Measurements from ENCODE around the gene ZNF716. TPM values are rescaled to one million over a fixed set of nuclear protein-coding genes. Genes with fewer than 3 reads are reported as not detected.

Gene ZNF716
- total RNA-seq, 4 donors from 2014 or later = not detected

DNA sequence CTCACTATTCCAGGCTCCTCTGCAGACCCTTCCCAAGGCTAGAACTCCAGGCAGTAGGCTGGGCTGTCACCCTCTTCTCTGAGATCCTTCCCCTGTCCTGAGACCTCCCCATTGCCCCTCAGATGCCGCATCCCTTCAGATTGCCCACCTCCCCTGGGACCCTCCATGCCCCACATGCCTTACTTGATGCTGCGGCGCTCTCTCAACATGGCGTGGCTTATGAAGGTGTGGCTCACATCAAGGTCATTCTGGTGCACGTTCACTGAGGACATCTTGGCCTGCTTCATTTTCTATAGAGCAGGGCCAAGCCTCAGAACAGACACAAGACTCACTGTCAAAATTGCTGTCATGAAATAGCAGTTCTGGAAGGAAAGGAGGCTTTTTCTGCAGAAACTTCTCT lies 34.7 kb upstream of the ZNF716 start:
- Histone ChIP-seq H3K9me3 (peaks cover 0 to 9% (median 1%) of the 10 kb centered on the region in 4 donors), H3K27ac (no peak overlapping the region)
- TF ChIP-seq POLR2A (IDR thresholded peaks at IDR 0.05) = no peak
- TF ChIP-seq, protein P1, sequence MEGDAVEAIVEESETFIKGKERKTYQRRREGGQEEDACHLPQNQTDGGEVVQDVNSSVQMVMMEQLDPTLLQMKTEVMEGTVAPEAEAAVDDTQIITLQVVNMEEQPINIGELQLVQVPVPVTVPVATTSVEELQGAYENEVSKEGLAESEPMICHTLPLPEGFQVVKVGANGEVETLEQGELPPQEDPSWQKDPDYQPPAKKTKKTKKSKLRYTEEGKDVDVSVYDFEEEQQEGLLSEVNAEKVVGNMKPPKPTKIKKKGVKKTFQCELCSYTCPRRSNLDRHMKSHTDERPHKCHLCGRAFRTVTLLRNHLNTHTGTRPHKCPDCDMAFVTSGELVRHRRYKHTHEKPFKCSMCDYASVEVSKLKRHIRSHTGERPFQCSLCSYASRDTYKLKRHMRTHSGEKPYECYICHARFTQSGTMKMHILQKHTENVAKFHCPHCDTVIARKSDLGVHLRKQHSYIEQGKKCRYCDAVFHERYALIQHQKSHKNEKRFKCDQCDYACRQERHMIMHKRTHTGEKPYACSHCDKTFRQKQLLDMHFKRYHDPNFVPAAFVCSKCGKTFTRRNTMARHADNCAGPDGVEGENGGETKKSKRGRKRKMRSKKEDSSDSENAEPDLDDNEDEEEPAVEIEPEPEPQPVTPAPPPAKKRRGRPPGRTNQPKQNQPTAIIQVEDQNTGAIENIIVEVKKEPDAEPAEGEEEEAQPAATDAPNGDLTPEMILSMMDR (IDR thresholded peaks at IDR 0.05) = no peak

DNA sequence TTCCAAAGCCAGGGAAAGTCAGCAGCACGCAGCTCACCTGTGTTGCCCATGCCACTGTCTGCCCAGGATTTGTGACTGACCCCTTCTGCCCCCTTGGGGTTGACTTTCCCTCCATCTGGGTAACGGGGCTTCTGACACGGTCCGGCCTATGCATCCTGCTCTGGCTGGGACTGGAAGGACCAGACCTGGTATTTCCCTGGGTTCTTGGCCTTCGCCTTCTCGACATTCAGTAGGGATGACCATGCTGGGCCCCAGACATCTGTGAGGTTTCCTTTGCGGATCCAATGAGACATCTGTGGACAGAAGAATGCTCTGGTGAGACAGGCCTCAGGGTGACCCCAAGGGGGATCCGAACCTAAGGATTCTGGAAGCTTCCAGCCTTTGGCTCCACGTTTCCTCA lies 34.2 kb upstream of the ZNF716 start:
- no peaks in the 10 kb centered on the region for H3K36me3 ChIP-seq
- no peaks in the 10 kb centered on the region for H3K4me1 ChIP-seq
- no peak for DNase-seq
- no peaks in the 10 kb centered on the region for H3K27me3 ChIP-seq
- TF ChIP-seq, protein P1 (IDR thresholded peaks at IDR 0.05) = no peak
- TF ChIP-seq POLR2A (IDR thresholded peaks at IDR 0.05) = no peak
- H3K9me3 ChIP-seq = peaks cover 0 to 9% (median 1%) of the 10 kb centered on the region in 4 donors
- H3K27ac ChIP-seq = no peak overlapping the region
- H3K4me3 ChIP-seq = no peak overlapping the region

More for the DNA sequence above, 34.7 kb upstream of the ZNF716 start:
- Histone ChIP-seq H3K4me3 (no peak overlapping the region), H3K36me3 (no peaks in the 10 kb centered on the region), H3K27me3 (no peaks in the 10 kb centered on the region), H3K4me1 (no peaks in the 10 kb centered on the region)
- no peak for DNase-seq

DNA sequence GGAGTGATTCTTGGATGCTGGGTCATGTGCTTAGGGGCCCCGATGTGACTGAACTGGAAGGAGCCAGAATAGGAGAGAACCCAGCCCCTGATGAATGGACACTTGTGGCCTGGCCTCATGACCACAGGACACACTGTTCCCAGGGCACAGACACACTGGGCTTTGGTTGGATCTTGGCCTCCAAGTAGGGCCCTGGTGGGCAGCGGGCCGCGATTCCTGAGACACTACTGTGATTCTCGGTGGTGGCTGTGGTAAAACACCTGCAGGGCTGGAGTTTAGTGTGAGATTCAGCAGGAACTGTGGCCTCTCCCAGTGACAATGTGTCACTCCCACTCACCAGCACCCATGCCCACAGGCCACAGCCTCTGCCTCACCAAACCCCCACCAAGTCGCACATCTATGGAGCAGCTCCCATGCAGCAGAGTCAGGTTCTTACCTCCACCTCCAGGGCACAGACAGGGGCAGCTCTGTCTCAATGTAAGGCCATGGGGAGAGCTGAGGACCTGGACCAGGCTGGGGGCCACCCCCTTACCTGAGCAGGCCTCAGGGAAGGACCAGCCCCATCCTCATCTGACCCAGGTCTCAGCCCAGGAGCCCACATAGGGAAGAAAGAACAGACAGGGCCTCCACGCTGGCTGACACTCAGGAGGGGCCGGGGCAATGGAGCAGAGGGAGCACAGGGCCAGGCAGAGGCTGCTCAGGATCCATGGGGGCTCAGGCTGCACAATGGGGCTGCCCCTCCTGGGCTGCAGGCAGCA lies 33.2 kb upstream of the ZNF716 start:
- no peak overlapping the region for H3K27ac ChIP-seq
- H3K27me3 ChIP-seq = no peaks in the 10 kb centered on the region
- no peaks in the 10 kb centered on the region for H3K4me1 ChIP-seq
- H3K9me3 ChIP-seq = peaks cover 0 to 9% (median 1%) of the 10 kb centered on the region in 4 donors
- no peak for DNase-seq
- no peaks in the 10 kb centered on the region for H3K36me3 ChIP-seq
- TF ChIP-seq, protein P1 (IDR thresholded peaks at IDR 0.05) = no peak
- no peak for TF ChIP-seq POLR2A (IDR thresholded peaks at IDR 0.05)
- H3K4me3 ChIP-seq = no peak overlapping the region

DNA sequence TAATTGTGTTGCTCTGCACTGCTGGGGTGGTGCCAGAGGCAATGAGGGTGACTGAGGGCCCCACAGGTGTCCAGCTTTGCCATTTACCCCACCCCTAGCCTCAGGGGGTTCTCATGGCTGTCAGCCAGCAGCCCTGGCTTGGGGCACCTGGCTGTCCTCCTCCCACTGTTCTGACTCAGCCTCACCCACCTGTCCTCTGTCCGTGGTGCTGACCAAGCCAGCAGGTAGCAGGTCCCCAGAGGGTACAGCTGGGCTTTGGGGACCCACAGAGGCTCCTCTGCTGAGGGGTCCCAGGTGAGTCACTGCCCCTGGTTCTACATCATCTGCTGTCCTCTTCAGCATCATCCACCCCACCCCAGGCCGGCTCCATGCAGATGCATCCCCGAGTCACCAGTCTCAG lies 32.2 kb upstream of the ZNF716 start:
- Histone ChIP-seq H3K9me3 (peaks cover 0 to 9% (median 1%) of the 10 kb centered on the region in 4 donors), H3K27ac (no peak overlapping the region), H3K27me3 (no peaks in the 10 kb centered on the region), H3K4me1 (no peaks in the 10 kb centered on the region), H3K36me3 (no peaks in the 10 kb centered on the region), H3K4me3 (no peak overlapping the region)
- no peak for DNase-seq
- TF ChIP-seq, protein P1 (IDR thresholded peaks at IDR 0.05) = no peak
- TF ChIP-seq POLR2A (IDR thresholded peaks at IDR 0.05) = no peak

DNA sequence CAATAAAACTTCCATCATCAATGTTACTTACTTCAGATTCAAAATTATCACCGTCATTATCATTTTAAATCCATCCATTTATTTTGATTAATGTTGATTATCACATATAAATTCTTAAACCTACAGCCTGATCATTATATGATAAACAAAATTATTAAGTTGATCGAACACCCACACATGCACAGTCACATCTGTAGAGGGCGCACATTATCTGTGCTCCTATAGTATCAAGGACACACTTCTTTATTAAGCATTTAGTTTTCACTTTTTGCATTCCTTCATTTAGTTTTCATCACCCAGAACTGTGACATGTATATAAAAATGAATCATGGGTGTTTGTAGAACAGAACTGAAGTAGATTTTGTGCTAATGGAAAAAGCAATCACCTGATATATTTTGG lies 26.2 kb upstream of the ZNF716 start:
- H3K9me3 ChIP-seq = peaks cover 0 to 14% (median 0%) of the 10 kb centered on the region in 4 donors
- H3K27me3 ChIP-seq = no peaks in the 10 kb centered on the region
- DNase-seq = no peak
- no peak overlapping the region for H3K4me3 ChIP-seq
- no peak for TF ChIP-seq POLR2A (IDR thresholded peaks at IDR 0.05)
- TF ChIP-seq, protein P1 (IDR thresholded peaks at IDR 0.05) = no peak
- no peaks in the 10 kb centered on the region for H3K4me1 ChIP-seq
- no peak overlapping the region for H3K27ac ChIP-seq
- H3K36me3 ChIP-seq = no peaks in the 10 kb centered on the region

All from Peyer's patch (tissue), 4 donors.